SK-N-SH treated with all-trans-retinoic acid at 6 μM for 48 hours (cell line): ENCODE measurements around the gene PIK3CD.

Source experiments
- ATAC-seq: fragments of 200-7000 bp; cut with Tn5 transposase; 3 replicates; pipeline ENCODE4 v1.9.1; 2020; ENCODE audit warnings: mild to moderate bottlenecking, moderate library complexity
- BACH2 ChIP-seq: fragments of 250-450 bp; sonication (Bioruptor Pico); IDR thresholded peaks from 2 replicates; pipeline ENCODE4 v1.9.0; 2021; ENCODE audit warnings: mild to moderate bottlenecking, borderline replicate concordance
- CSDC2 ChIP-seq: fragments of 250-450 bp; sonication (Bioruptor Pico); IDR thresholded peaks from 2 replicates; pipeline ENCODE4 v1.5.0; 2020; ENCODE audit warnings: mild to moderate bottlenecking, moderate library complexity
- CSRNP3 ChIP-seq: fragments of 250-450 bp; sonication (Bioruptor Pico); IDR thresholded peaks from 2 replicates; pipeline ENCODE4 v1.5.1; 2021; ENCODE audit warnings: mild to moderate bottlenecking, moderate library complexity
- ESRRG ChIP-seq: fragments of 250-450 bp; sonication (Bioruptor Pico); IDR thresholded peaks from 2 replicates; pipeline ENCODE4 v1.6.1; 2021; ENCODE audit warnings: mild to moderate bottlenecking
- GLIS3 ChIP-seq: fragments of 250-450 bp; sonication (Bioruptor Pico); IDR thresholded peaks from 2 replicates; pipeline ENCODE4 v1.5.0; 2020; ENCODE audit warnings: mild to moderate bottlenecking, moderate library complexity
- OSR1 ChIP-seq: fragments of 250-450 bp; sonication (Bioruptor Pico); IDR thresholded peaks from 2 replicates; pipeline ENCODE4 v1.8.0; 2022; ENCODE audit warnings: moderate library complexity, mild to moderate bottlenecking, inconsistent platforms
- POU6F1 ChIP-seq: fragments of 250-450 bp; sonication (Bioruptor Pico); IDR thresholded peaks from 2 replicates; pipeline ENCODE4 v1.8.0; 2021; ENCODE audit warnings: low read depth, mild to moderate bottlenecking, moderate library complexity, borderline replicate concordance
- PPARA ChIP-seq: fragments of 250-450 bp; sonication (Bioruptor Pico); IDR thresholded peaks from 2 replicates; pipeline ENCODE4 v1.5.0; 2020; ENCODE audit warnings: mild to moderate bottlenecking, borderline replicate concordance
- RARB ChIP-seq: fragments of 250-450 bp; sonication (Bioruptor Pico); IDR thresholded peaks from 2 replicates; pipeline ENCODE4 v1.8.0; 2021; ENCODE audit warnings: mild to moderate bottlenecking, moderate library complexity
- SNAI2 ChIP-seq: fragments of 250-450 bp; sonication (Bioruptor Pico); IDR thresholded peaks from 2 replicates; pipeline ENCODE4 v1.5.0; 2020; ENCODE audit warnings: mild to moderate bottlenecking, moderate library complexity
- TCF4 ChIP-seq: fragments of 250-450 bp; sonication (Bioruptor Pico); IDR thresholded peaks from 2 replicates; pipeline ENCODE4 v1.8.0; 2021; ENCODE audit warnings: mild to moderate bottlenecking, moderate library complexity, borderline replicate concordance
- TOX ChIP-seq: fragments of 250-450 bp; sonication (Bioruptor Pico); IDR thresholded peaks from 2 replicates; pipeline ENCODE4 v1.8.0; 2021; ENCODE audit warnings: mild to moderate bottlenecking, moderate library complexity, borderline replicate concordance
- ZC3H10 ChIP-seq: fragments of 250-450 bp; sonication (Bioruptor Pico); IDR thresholded peaks from 2 replicates; pipeline ENCODE4 v1.5.1; 2021; ENCODE audit warnings: mild to moderate bottlenecking, moderate library complexity
- ZFP3 ChIP-seq: fragments of 250-450 bp; sonication (Bioruptor Pico); IDR thresholded peaks from 2 replicates; pipeline ENCODE4 v1.5.0; 2020; ENCODE audit warnings: mild to moderate bottlenecking, moderate library complexity
- ZFP30 ChIP-seq: fragments of 450-650 bp; formaldehyde crosslinking; IDR thresholded peaks from 2 replicates; pipeline ENCODE4 v1.5.0; 2022; ENCODE audit warnings: mild to moderate bottlenecking, moderate library complexity
- ZNF565 ChIP-seq: fragments of 450-650 bp; formaldehyde crosslinking; conservative IDR thresholded peaks from 2 replicates; pipeline ENCODE4 v1.5.0; 2020; ENCODE audit warnings: low read depth, mild to moderate bottlenecking, moderate library complexity
- ZNF70 ChIP-seq: fragments of 450-650 bp; formaldehyde crosslinking; IDR thresholded peaks from 2 replicates; pipeline ENCODE4 v1.5.0; 2020; ENCODE audit warnings: mild to moderate bottlenecking, moderate library complexity
- ZNF8 ChIP-seq: fragments of 450-650 bp; formaldehyde crosslinking; IDR thresholded peaks from 2 replicates; pipeline ENCODE4 v1.5.0; 2020; ENCODE audit warnings: mild to moderate bottlenecking, moderate library complexity
- TF ChIP-seq, protein P1 (sequence below): fragments of 250-450 bp; sonication (Bioruptor Pico); IDR thresholded peaks from 2 replicates; pipeline ENCODE4 v1.5.1; 2020; ENCODE audit warnings: low read depth, mild to moderate bottlenecking, moderate library complexity
- TF ChIP-seq, protein P2 (sequence below): fragments of 250-450 bp; sonication (Bioruptor Pico); IDR thresholded peaks from 2 replicates; pipeline ENCODE4 v1.5.0; 2020; ENCODE audit warnings: mild to moderate bottlenecking, moderate library complexity
- TF ChIP-seq, protein P3 (sequence below): fragments of 250-450 bp; sonication (Bioruptor Pico); IDR thresholded peaks from 2 replicates; pipeline ENCODE4 v1.8.0; 2020; ENCODE audit warnings: mild to moderate bottlenecking, moderate library complexity, borderline replicate concordance

Gene PIK3CD

GRCh38 chr1:9630331-9631111 is 21.0 kb upstream of the PIK3CD start:
- TF ChIP-seq POU6F1 (CRISPR knock-in tag) (no peak), BACH2 (no peak), ESRRG (no peak), ZC3H10 (CRISPR knock-in tag) (no peak), SNAI2 (no peak), TOX (CRISPR knock-in tag) (no peak), ZFP3 (no peak), RARB (CRISPR knock-in tag) (no peak), TCF4 (CRISPR knock-in tag) (no peak), OSR1 (CRISPR knock-in tag) (no peak), ZNF565 (CRISPR knock-in tag) (no peak), ZNF70 (no peak), CSDC2 (CRISPR knock-in tag) (no peak)
- TF ChIP-seq, protein P1, sequence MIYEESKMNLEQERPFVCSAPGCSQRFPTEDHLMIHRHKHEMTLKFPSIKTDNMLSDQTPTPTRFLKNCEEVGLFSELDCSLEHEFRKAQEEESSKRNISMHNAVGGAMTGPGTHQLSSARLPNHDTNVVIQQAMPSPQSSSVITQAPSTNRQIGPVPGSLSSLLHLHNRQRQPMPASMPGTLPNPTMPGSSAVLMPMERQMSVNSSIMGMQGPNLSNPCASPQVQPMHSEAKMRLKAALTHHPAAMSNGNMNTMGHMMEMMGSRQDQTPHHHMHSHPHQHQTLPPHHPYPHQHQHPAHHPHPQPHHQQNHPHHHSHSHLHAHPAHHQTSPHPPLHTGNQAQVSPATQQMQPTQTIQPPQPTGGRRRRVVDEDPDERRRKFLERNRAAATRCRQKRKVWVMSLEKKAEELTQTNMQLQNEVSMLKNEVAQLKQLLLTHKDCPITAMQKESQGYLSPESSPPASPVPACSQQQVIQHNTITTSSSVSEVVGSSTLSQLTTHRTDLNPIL: no peak
- ATAC-seq: no peak

DNA sequence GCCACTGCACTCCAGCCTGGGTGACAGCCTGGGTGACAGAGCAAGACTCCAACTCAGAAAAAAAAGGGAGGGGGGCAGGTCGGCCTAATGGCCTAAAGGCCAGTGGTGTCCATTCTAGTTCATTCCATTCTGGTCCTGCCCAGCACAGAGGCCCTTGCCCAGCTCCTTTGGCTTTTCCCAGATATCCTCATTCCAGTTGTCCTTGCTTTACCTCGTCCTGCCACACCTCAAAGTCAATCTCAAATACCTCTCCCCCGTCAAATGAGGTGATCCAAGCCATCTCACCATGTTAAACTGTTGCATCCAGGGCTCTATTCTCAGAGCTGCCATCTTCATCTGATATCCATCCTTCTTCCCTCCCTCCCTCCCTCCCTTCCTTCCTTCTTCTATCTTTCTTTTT is 19.9 kb upstream of the PIK3CD start:
- no peak for ATAC-seq
- TF ChIP-seq ZFP3: no peak
- TF ChIP-seq, protein P1: no peak
- no peak for TF ChIP-seq GLIS3
- no peak for TF ChIP-seq SNAI2
- TF ChIP-seq ZNF8 (CRISPR knock-in tag): no peak
- TF ChIP-seq OSR1 (CRISPR knock-in tag): no peak
- TF ChIP-seq PPARA: no peak
- TF ChIP-seq CSRNP3 (CRISPR knock-in tag): no peak
- no peak for TF ChIP-seq POU6F1 (CRISPR knock-in tag)
- no peak for TF ChIP-seq ESRRG
- TF ChIP-seq, protein P2, sequence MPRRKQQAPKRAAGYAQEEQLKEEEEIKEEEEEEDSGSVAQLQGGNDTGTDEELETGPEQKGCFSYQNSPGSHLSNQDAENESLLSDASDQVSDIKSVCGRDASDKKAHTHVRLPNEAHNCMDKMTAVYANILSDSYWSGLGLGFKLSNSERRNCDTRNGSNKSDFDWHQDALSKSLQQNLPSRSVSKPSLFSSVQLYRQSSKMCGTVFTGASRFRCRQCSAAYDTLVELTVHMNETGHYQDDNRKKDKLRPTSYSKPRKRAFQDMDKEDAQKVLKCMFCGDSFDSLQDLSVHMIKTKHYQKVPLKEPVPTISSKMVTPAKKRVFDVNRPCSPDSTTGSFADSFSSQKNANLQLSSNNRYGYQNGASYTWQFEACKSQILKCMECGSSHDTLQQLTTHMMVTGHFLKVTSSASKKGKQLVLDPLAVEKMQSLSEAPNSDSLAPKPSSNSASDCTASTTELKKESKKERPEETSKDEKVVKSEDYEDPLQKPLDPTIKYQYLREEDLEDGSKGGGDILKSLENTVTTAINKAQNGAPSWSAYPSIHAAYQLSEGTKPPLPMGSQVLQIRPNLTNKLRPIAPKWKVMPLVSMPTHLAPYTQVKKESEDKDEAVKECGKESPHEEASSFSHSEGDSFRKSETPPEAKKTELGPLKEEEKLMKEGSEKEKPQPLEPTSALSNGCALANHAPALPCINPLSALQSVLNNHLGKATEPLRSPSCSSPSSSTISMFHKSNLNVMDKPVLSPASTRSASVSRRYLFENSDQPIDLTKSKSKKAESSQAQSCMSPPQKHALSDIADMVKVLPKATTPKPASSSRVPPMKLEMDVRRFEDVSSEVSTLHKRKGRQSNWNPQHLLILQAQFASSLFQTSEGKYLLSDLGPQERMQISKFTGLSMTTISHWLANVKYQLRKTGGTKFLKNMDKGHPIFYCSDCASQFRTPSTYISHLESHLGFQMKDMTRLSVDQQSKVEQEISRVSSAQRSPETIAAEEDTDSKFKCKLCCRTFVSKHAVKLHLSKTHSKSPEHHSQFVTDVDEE (CRISPR knock-in tag): no peak
- TF ChIP-seq, protein P3, sequence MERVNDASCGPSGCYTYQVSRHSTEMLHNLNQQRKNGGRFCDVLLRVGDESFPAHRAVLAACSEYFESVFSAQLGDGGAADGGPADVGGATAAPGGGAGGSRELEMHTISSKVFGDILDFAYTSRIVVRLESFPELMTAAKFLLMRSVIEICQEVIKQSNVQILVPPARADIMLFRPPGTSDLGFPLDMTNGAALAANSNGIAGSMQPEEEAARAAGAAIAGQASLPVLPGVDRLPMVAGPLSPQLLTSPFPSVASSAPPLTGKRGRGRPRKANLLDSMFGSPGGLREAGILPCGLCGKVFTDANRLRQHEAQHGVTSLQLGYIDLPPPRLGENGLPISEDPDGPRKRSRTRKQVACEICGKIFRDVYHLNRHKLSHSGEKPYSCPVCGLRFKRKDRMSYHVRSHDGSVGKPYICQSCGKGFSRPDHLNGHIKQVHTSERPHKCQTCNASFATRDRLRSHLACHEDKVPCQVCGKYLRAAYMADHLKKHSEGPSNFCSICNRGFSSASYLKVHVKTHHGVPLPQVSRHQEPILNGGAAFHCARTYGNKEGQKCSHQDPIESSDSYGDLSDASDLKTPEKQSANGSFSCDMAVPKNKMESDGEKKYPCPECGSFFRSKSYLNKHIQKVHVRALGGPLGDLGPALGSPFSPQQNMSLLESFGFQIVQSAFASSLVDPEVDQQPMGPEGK (CRISPR knock-in tag): no peak
- TF ChIP-seq ZNF565 (CRISPR knock-in tag): no peak
- no peak for TF ChIP-seq ZC3H10 (CRISPR knock-in tag)
- no peak for TF ChIP-seq ZFP30 (CRISPR knock-in tag)
- no peak for TF ChIP-seq BACH2
- TF ChIP-seq TCF4 (CRISPR knock-in tag): no peak
- TF ChIP-seq CSDC2 (CRISPR knock-in tag): no peak
- TF ChIP-seq TOX (CRISPR knock-in tag): no peak
